NCI-H345 treated with DMSO at 0.1 percent for 48 hours (cell line): ENCODE data around the gene EHD4.
A peak's percentile ranks its signal among the peaks of the same experiment; 100 is the strongest.

Experiments
- DNase-seq: peaks from one replicate; lab custom pipeline; 2025; ENCODE audit not compliant: unreplicated experiment; lab: John Stamatoyannopoulos, UW

EHD4 gene

GRCh38 chr15:41897363-41897799, 75.0 kb downstream of the EHD4 start:
- no peak for DNase-seq

GRCh38 chr15:41896566-41896965, 75.8 kb downstream of the EHD4 start:
- no peak for DNase-seq

GRCh38 chr15:41895957-41896356, 76.4 kb downstream of the EHD4 start:
- DNase-seq = no peak

- no peak for DNase-seq
Measured at GRCh38 chr15:41895491-41895890, 76.9 kb downstream of the EHD4 start.

GRCh38 chr15:41894791-41895463, 77.4 kb downstream of the EHD4 start:
- DNase-seq = peak; percentile 49

GRCh38 chr15:41894251-41894790, 78.0 kb downstream of the EHD4 start:
- DNase-seq = no peak

GRCh38 chr15:41893422-41894250, 78.7 kb downstream of the EHD4 start, which contains the start of gene SPTBN5:
Gene SPTBN5 (minus strand): TSS chr15:41894053. CDS start chr15:41893497, 556 bp downstream.
- no peak for DNase-seq

- DNase-seq = no peak
Measured at GRCh38 chr15:41892621-41893421, 79.5 kb downstream of the EHD4 start.

GRCh38 chr15:41891946-41892345, 80.4 kb downstream of the EHD4 start:
- DNase-seq = peak; percentile 84

GRCh38 chr15:41891226-41891625, 81.1 kb downstream of the EHD4 start:
- DNase-seq = peak; percentile 62

GRCh38 chr15:41890050-41890690, 82.2 kb downstream of the EHD4 start:
- DNase-seq = no peak

GRCh38 chr15:41888662-41889253, 83.6 kb downstream of the EHD4 start:
- DNase-seq = no peak

GRCh38 chr15:41887893-41888292, 84.5 kb downstream of the EHD4 start:
- DNase-seq = no peak

GRCh38 chr15:41887161-41887560, 85.2 kb downstream of the EHD4 start:
- no peak for DNase-seq

GRCh38 chr15:41886741-41887140, 85.6 kb downstream of the EHD4 start:
- DNase-seq = no peak

- no peak for DNase-seq
Measured at GRCh38 chr15:41885841-41886240, 86.5 kb downstream of the EHD4 start.

- no peak for DNase-seq
Measured at GRCh38 chr15:41885321-41885720, 87.0 kb downstream of the EHD4 start.

GRCh38 chr15:41884458-41884857, 87.9 kb downstream of the EHD4 start:
- DNase-seq = no peak

GRCh38 chr15:41883484-41883825, 88.9 kb downstream of the EHD4 start:
- DNase-seq = no peak

- no peak for DNase-seq
Measured at GRCh38 chr15:41882689-41883483, 89.5 kb downstream of the EHD4 start.
